Caki2 (cell line): ENCODE results near the gene KCTD5. TPM values are rescaled to one million over a fixed set of nuclear protein-coding genes. Genes with fewer than 3 reads are reported as not detected.
"Not testable (repeated sequence)": the region's sequence is repeated elsewhere in the genome, so short reads cannot be mapped to it uniquely, and the experiment has no call there.

Experiments used
- DNase-seq: peaks from one replicate; pipeline ENCODE4 v3.0.0-alpha.2; 2015; ENCODE audit warnings: low read depth
- in situ Hi-C: cut with HindIII; loops from 2 replicates; pipeline ENCODE4 v1.10.0; 2016; ENCODE audit warnings: low sequenced_read_pairs, low pct_unique_long_range_greater_than_20kb, mixed read lengths
- total RNA-seq: library from RNA; depleted of rRNA; stranded (reverse); fragments of >200 nt; shearing (Covaris generic); gene quantifications from 2 replicates; pipeline ENCODE4 v1.2.3, GENCODE V29; 2014; ENCODE audit warnings: low replicate concordance

Gene KCTD5
- total RNA-seq, 1 experiment from 2014 or later: 85.6 TPM

GRCh38 chr16:2669587-2669986 is 12.7 kb upstream of the KCTD5 start:
- in situ Hi-C loops, DNase-seq: not testable (repeated sequence)

DNA sequence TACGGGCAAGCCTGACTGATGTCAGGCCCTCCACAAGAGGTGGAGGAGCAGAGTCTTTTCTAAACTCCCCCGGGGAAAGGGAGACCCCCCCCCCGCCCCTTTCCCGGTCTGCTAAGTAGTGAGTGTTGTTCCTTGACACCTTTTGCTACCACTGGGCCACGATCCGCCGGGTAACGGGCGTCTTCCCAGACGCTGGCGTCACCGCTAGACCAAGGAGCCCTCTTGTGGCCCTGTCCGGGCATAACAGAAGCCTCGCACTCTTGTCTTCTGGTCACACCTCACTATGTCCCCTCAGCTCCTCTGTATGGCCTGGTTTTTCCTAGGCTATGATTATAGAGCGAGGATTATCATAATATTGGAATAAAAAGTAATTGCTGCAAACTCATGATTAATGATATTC is 12.3 kb upstream of the KCTD5 start:
- peak; percentile 56 for DNase-seq
- in situ Hi-C loops: not testable (repeated sequence)

DNA sequence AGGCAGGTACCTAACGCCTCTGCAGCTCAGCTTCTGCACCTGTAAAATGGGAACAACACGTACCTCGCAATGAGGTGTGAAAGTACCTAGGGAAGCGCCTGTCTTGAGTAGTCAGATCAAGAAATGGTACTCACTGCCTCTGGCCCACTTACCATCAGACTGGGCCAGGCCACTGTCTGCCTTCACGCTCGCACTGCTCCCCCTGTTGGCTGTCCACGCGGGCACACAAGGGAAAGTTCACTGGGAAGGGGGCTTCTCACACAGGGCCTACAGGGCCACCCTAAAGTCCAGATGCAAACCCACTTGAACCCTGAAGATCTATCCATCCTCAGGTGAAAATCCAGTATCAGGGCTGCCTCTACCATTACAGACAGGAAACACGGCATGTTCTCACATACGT is 11.1 kb upstream of the KCTD5 start:
- in situ Hi-C loops, DNase-seq: not testable (repeated sequence)

- no peak for DNase-seq
- in situ Hi-C loops: no loop called here
These were observed 10.6 kb upstream of the KCTD5 start for GRCh38 chr16:2671741-2672140.

- DNase-seq: peak; percentile 93
- in situ Hi-C loops: no loop called here
These were observed 9.0 kb upstream of the KCTD5 start for GRCh38 chr16:2673066-2673999.

DNA sequence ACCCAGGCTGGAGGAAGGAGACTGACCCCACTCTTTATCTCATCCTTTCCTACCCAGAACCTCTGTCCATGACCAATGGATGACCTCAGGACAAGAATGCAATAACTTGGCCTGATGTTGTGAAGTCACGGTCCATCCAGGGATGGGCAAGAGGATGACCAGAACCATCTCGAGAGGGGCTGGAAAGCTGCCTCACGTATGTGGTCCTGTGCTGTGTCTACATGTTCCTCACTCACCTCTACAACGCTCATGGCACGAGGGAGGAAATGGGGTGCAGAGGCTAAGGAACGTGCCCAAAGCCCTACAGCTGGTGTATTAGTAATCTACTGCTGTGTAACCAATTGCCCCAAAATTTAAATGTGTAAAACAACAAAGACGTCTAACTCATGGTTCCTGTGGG is 7.3 kb upstream of the KCTD5 start:
- in situ Hi-C loops: no loop called here
- no peak for DNase-seq

DNA sequence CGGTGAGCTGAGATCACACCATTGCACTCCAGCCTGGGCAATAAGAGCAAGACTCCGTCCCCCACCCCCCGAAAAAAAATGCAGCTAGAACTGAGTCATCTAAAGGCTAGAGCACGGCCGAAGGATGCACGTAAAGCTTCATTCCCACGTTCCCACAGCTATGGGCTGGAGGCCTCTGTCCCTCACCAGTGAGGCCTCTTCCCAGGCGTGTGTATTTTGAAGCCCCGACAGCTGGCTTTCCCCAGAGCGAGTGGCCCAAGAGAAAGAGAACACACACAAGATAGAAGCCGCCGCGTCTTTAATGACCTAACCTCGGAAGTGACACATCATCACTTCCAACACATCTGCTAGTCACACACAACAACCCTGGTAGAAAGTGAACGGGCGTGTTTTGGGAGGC is 6.6 kb upstream of the KCTD5 start:
- no peak for DNase-seq
- in situ Hi-C loops: no loop called here

- in situ Hi-C loops, DNase-seq: not testable (repeated sequence)
These were observed 5.4 kb upstream of the KCTD5 start for GRCh38 chr16:2676937-2677336.

DNA sequence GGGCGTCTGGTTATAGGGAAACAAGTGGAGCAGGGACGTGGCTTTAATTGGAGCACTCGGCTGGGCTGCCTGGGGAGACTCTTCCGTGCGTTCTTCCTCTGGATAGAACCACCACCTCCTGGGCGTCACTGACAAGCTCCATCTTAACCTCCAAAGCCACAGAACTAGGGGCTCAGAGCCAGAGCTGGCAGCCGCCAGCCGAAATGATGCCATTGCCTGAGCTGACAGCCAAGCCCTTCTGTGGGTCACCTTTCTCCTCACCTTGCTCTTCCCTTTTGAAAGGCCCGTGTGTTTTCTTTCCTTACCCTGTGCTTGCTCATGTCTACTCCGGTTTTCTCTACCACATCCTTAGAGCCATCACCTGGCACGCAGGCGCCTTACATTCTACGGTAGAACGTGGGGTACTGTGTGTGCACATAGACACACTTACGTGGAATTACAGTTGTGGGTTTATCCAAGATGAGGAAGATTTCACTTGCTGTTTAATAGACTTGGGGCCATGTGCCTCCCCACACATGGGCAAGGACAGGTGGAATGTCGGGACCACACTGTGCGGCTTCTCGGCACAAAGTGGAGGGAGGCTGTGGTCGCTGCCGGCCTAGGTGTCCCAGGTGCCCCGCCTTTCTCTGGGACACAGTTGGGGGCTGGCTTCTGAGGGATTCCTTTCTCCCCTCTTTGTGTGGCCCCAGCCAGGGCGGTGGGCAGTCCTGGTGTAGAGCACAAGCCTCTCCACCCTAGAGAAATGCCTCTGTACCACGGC is 3.9 kb upstream of the KCTD5 start:
- in situ Hi-C loops, DNase-seq: not testable (repeated sequence)

- DNase-seq, in situ Hi-C loops: not testable (repeated sequence)
These were observed 2.4 kb upstream of the KCTD5 start for GRCh38 chr16:2679902-2680301.

DNA sequence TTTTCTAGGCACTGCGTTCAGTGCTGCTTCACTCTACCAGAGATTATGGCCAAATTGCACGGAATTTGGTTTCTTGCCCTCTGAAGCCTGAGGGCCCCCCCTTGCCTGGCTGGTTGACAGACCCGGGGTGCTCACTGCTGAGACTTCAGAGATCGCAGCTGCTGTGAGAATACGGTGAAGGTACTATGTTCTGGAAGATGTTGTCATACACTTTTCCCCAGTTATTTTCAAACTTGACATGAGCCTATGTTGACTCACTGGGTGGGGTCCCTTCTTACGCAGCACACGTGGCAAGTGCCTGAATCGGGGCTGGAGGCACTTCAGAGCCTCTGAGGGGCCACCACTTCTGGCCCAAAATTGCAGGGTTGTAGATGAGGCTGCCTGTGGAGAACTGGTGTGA is 2.0 kb upstream of the KCTD5 start:
- in situ Hi-C loops, DNase-seq: not testable (repeated sequence)

DNA sequence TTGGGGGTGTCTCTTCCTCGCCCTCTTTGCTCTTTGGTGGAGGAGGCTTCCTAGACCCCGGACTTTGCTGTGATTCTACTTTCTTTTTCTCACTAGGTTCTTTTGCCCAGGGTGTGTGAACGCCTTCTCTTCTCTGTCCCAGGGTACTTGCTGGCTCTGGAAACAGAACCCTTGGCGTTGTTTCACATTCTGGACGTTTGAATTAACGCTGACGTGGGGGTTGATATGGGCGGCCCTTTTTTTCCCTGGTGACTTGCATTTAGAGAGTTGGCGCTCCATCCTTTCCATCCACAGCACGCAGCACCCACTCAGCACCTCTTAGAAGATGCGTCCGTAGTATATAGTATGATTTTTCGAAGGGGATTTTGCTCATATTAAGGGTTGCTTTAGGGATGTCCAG is 718 bp downstream of the KCTD5 start:
- DNase-seq, in situ Hi-C loops: not testable (repeated sequence)

GRCh38 chr16:2686075-2686474 is 3.8 kb downstream of the KCTD5 start:
- in situ Hi-C loops, DNase-seq: not testable (repeated sequence)

- in situ Hi-C loops: no loop called here
- DNase-seq: no peak
These were observed 4.7 kb downstream of the KCTD5 start for GRCh38 chr16:2686912-2687507.

GRCh38 chr16:2687531-2688308 is 5.4 kb downstream of the KCTD5 start:
- in situ Hi-C loops: no loop called here
- DNase-seq: no peak

GRCh38 chr16:2689422-2689821 is 7.1 kb downstream of the KCTD5 start:
- in situ Hi-C loops: not testable (repeated sequence)

DNA sequence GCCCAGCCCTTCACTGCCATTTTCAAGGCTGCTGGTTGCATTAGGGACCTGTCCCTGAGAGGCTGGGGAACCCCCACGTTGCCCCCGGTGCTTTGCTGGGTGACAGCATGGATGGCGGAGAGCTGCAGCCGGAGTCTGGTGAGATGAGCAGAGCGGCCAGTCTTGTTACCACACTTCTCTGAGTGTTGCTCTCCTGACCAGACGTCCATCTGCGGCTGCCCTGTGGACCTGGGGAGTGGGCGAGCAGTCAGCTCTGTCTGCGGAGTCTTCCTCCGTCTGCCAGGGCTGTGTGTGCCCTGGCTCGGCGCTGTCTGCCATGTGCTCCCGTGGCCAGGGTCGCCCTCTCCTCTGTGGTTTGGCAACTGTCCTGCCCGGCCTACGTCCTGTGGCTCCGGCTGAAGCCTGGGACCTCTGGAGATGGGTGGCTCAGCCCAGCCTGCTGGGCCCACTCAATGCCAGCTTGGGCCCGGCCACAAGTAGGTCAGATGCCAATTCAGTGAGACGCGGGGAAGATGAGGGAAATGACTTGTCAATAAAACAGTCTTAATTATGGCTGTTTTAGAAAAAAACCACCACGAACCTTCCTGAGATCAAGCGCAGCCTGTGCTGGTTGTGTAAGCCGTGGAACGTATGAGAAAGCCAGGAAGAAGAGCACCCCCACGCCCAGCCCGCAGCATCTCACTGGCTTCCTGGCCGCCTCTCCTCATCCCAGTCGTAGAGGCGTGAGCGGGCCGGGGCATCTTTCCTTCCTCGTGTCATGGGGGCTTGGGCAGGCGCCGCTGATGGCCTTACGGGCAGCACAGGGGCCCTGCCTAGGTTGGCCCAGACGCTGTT is 7.9 kb downstream of the KCTD5 start:
- in situ Hi-C loops: no loop called here
- no peak for DNase-seq

More at GRCh38 chr16:2689422-2689821, 7.1 kb downstream of the KCTD5 start:
- DNase-seq: not testable (repeated sequence)
